Measurements from ENCODE around the gene TTC38. TPM values are rescaled to one million over a fixed set of nuclear protein-coding genes. Genes with fewer than 3 reads are reported as not detected.
A peak's percentile ranks its signal among the peaks of the same experiment; 100 is the strongest.

The TTC38 gene
- total RNA-seq = 26.3 TPM
- long read RNA-seq, transcript TTC38-201 (14 exons, 2,610 nt) = major isoform, 29 of 51 reads
- long read RNA-seq, partial matches to known transcripts = 6 of 51 reads
- long read RNA-seq, other reads (novel, unspliced or antisense) = 16 of 51 reads

DNA sequence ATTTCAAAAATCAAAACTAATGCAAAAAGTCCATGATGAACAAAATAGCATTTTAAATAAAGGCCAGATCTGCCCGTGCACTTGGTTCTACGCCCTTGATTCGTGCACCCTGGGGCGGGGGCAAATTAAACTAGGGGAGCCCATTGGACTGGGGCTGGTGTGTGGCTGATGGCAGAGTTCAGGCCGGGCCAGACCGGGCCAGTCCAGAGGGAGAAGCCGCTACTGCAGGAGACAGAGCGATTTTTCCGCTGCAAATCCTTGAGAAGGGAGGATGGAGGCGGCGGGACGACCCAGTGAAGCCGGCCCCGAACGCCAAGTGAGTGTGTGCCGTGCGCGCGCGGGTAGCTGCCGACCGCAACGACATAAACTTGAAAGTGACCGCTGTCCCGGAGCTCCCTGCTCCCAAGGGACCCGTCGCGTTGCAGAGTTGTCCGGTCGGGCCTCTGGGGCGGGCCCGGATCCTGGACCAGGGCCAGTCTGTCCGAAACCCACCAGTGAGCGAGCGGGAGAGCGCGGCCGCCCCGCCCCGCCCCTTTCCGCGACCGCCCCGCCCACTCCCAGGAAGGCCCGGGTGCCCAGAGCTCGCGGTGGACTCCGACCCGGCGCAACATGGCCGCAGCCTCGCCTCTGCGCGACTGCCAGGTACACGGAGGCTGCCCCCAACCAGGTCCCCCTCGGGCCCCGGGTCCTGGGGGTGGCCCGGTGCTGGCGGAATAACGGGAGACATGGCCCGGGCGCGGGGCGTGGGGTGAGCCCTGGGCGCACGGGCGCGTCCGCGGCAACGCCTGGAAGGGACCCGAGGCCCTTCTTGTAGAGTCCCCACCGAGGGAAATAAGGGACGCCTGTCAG, at the start of gene TTC38:
TTC38 (plus strand) TSS at position 578 of the 849 bp plus-strand sequence; CDS start at position 610, 32 bp downstream.
- intact Hi-C loops (cut with DNase I) = no loop called here
- ATAC-seq (peak; percentile 98), DNase-seq (peak; percentile 96)
- H3K4me1 ChIP-seq = peaks cover 27% of the 10 kb centered on the region
- H3K27me3 ChIP-seq = no peaks in the 10 kb centered on the region
- TF ChIP-seq, protein P1, sequence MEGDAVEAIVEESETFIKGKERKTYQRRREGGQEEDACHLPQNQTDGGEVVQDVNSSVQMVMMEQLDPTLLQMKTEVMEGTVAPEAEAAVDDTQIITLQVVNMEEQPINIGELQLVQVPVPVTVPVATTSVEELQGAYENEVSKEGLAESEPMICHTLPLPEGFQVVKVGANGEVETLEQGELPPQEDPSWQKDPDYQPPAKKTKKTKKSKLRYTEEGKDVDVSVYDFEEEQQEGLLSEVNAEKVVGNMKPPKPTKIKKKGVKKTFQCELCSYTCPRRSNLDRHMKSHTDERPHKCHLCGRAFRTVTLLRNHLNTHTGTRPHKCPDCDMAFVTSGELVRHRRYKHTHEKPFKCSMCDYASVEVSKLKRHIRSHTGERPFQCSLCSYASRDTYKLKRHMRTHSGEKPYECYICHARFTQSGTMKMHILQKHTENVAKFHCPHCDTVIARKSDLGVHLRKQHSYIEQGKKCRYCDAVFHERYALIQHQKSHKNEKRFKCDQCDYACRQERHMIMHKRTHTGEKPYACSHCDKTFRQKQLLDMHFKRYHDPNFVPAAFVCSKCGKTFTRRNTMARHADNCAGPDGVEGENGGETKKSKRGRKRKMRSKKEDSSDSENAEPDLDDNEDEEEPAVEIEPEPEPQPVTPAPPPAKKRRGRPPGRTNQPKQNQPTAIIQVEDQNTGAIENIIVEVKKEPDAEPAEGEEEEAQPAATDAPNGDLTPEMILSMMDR (IDR thresholded peaks at IDR 0.05) = no peak
- H3K36me3 ChIP-seq = peaks cover 10% of the 10 kb centered on the region
- no peaks in the 10 kb centered on the region for H3K9me3 ChIP-seq
- H3K4me3 ChIP-seq = peak within 1 kb of the TSS; percentile 88
- peak within 1 kb of the TSS; percentile 86 for H3K27ac ChIP-seq

DNA sequence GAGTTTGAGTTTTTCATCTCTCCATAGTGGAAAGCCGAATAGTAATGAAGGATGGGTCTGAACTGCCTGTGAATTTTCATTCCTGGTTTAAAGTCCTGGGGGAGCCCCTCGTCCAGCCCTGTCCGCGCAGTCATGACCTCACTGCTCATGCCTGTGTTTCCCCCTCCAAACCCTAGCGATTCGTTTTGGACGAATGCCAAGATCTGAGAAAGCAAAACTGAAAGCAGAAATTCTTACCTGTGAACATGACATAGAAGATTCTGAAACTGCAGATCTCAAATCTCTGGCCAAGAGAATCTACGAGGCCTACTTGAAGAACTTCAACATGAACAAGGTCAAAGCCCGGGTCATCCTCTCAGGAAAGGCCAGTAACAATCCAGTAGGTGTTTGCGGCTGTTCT, 48.2 kb upstream of the TTC38 start:
- peaks cover 77% of the 10 kb centered on the region for H3K36me3 ChIP-seq
- DNase-seq (no peak), ATAC-seq (no peak)
- H3K9me3 ChIP-seq = no peaks in the 10 kb centered on the region
- no peak overlapping the region for H3K4me3 ChIP-seq
- TF ChIP-seq, protein P1 (IDR thresholded peaks at IDR 0.05) = no peak
- intact Hi-C loops (cut with DNase I) = no loop called here
- H3K27me3 ChIP-seq = no peaks in the 10 kb centered on the region
- no peak overlapping the region for H3K27ac ChIP-seq
- H3K4me1 ChIP-seq = no peaks in the 10 kb centered on the region

DNA sequence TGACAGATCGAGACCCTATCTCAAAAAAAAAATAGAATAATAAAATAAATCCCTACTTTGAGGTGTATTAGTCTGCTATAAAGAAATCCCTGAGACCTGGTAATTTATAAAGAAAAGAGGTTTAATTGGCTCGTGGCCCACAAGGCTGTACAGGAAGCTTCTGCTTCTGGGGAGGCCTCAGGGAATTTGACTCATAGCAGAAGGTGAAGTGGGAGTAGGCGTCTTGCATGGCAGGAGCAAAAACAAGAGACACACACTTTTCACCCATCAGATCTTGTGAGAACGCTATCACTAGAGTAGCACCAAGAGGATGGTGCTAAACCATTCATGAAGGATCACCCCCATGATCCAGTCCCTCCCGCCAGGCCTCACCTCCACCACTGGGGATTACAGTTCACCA, 46.9 kb upstream of the TTC38 start:
- Histone ChIP-seq H3K4me3 (no peak overlapping the region), H3K4me1 (no peaks in the 10 kb centered on the region), H3K9me3 (no peaks in the 10 kb centered on the region), H3K36me3 (peaks cover 68% of the 10 kb centered on the region), H3K27ac (no peak overlapping the region), H3K27me3 (no peaks in the 10 kb centered on the region)
- TF ChIP-seq, protein P1 (IDR thresholded peaks at IDR 0.05) = no peak
- intact Hi-C loops (cut with DNase I) = no loop called here
- DNase-seq = no peak
- no peak for ATAC-seq

DNA sequence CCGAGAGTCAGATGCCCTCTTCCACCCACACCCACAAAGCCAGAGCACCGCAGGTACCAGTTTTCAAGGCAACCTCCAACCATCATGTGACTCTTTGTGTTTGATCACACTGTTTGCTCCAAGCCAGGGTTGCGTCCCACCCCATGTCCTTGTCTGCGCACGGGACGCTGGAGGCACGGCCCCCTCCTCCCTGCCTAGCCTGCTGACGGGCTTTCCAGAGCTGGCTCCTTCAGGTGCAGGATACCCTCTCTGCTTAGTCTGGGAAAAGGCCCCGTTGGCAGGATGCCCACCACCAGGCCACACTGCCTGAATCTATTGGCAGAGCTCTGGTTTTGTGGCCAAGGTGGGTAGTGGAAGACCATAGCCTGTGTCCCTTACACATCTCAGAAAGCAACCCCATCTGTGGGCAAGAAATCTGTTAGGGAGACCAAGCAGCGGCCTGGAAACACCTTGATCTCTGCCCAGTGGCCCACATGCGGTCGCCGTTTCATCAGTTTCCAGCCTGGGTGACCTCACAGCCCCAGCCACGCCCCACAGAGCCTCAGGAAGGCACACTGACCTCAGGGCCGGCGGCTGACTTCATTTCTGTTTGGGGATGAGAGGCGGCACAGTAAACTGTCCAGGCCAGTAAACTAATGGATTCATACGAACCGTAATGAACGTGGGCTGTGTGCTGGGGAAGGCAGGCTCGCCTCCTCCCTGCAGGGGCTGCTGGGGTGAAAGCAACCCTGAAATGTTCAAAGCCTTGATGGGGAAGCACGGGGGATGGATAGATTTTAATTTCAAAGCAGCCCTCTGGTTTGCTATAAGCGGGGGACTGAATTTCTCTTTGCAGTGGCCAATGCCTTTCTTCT, 43.5 kb upstream of the TTC38 start:
- Histone ChIP-seq H3K27me3 (no peaks in the 10 kb centered on the region), H3K36me3 (peaks cover 37% of the 10 kb centered on the region), H3K4me3 (no peak overlapping the region), H3K4me1 (no peaks in the 10 kb centered on the region), H3K9me3 (no peaks in the 10 kb centered on the region), H3K27ac (no peak overlapping the region)
- TF ChIP-seq, protein P1 (IDR thresholded peaks at IDR 0.05) = no peak
- no peak for ATAC-seq
- intact Hi-C loops (cut with DNase I) = no loop called here
- DNase-seq = no peak

DNA sequence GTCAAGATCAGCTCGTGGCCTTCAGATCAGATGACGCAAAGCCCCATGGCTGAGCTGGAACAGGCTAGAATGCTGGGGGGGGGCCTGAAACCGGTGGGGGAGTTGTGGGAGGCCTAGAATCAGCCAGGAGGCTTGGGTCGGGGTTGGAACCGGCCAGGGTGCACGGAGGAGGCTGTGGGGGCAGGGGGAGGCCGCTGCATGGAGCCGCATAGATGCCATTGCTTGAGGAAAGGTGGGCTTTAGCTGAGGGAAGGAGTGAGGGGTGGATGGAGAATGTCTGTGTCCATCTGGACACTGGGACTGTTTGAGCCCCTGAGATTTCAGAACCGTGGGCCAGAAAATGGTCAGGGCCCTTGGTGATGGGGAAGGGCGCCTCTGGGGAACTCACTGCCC, 42.9 kb upstream of the TTC38 start:
- no peaks in the 10 kb centered on the region for H3K9me3 ChIP-seq
- no peak for ATAC-seq
- peaks cover 31% of the 10 kb centered on the region for H3K36me3 ChIP-seq
- intact Hi-C loops (cut with DNase I) = no loop called here
- H3K27me3 ChIP-seq = no peaks in the 10 kb centered on the region
- TF ChIP-seq, protein P1 (IDR thresholded peaks at IDR 0.05) = no peak
- DNase-seq = no peak
- H3K4me3 ChIP-seq = no peak overlapping the region
- no peaks in the 10 kb centered on the region for H3K4me1 ChIP-seq
- H3K27ac ChIP-seq = no peak overlapping the region

Data from upper lobe of right lung (tissue), 1 donor.